Mesendoderm (in vitro differentiated cells): ENCODE measurements around the gene SUPT20H. TPM values are rescaled to one million over a fixed set of nuclear protein-coding genes. Genes with fewer than 3 reads are reported as not detected.

Experiments used
- DNase-seq: peaks from one replicate; pipeline ENCODE4 v3.0.0; 2013
- H2AK5ac ChIP-seq: 2 replicates; pipeline ENCODE4 v1.6.1; 2013; ENCODE audit warnings: low read length, inconsistent platforms
- H2BK120ac ChIP-seq: 2 replicates; pipeline ENCODE4 v1.6.1; 2013; ENCODE audit warnings: low read depth, mild to moderate bottlenecking, low read length, moderate library complexity, mixed read lengths
- H2BK15ac ChIP-seq: replicated peaks from 2 replicates; pipeline ENCODE4 v1.6.1; 2013; ENCODE audit warnings: low read depth, mild to moderate bottlenecking, moderate library complexity
- H2BK5ac ChIP-seq: 2 replicates; pipeline ENCODE4 v1.6.1; 2013; ENCODE audit warnings: low read length, inconsistent platforms
- H3K18ac ChIP-seq: 2 replicates; pipeline ENCODE4 v1.6.1; 2013; ENCODE audit warnings: mild to moderate bottlenecking, low read length, mixed read lengths
- H3K23ac ChIP-seq: one replicate; pipeline ENCODE4 v1.6.1; 2013; ENCODE audit warnings: low read length
- H3K27ac ChIP-seq: 2 replicates; pipeline ENCODE4 v1.5.1; 2013; ENCODE audit warnings: low read depth, mild to moderate bottlenecking, inconsistent platforms, low read length, moderate library complexity
- H3K27me3 ChIP-seq: 2 replicates; pipeline ENCODE4 v1.6.1; 2013; ENCODE audit warnings: low read length, control low read depth, mild to moderate bottlenecking, inconsistent platforms; ENCODE audit not compliant: insufficient read depth, poor library complexity
- H3K36me3 ChIP-seq: 2 replicates; pipeline ENCODE4 v1.6.1; 2013; ENCODE audit warnings: low read length, inconsistent platforms; ENCODE audit not compliant: control insufficient read depth, insufficient read depth
- H3K4ac ChIP-seq: one replicate; pipeline ENCODE4 v1.6.1; 2013; ENCODE audit warnings: low read depth, mild to moderate bottlenecking, low read length, moderate library complexity
- H3K4me1 ChIP-seq: 2 replicates; pipeline ENCODE4 v1.6.1; 2013; ENCODE audit warnings: low read depth, low read length, inconsistent platforms; ENCODE audit not compliant: control insufficient read depth
- H3K4me2 ChIP-seq: 2 replicates; pipeline ENCODE4 v1.6.1; 2013; ENCODE audit warnings: low read length
- H3K4me3 ChIP-seq: 2 replicates; pipeline ENCODE4 v1.5.1; 2013; ENCODE audit warnings: mild to moderate bottlenecking, low read length
- H3K56ac ChIP-seq: one replicate; pipeline ENCODE4 v1.6.1; 2013; ENCODE audit warnings: low read length
- H3K79me1 ChIP-seq: 2 replicates; pipeline ENCODE4 v1.6.1; 2013; ENCODE audit warnings: low read length, inconsistent platforms
- H3K79me2 ChIP-seq: 2 replicates; pipeline ENCODE4 v1.6.1; 2013; ENCODE audit warnings: mild to moderate bottlenecking, low read length; ENCODE audit not compliant: control insufficient read depth, insufficient read depth
- H3K9ac ChIP-seq: 2 replicates; pipeline ENCODE4 v1.6.1; 2013; ENCODE audit warnings: low read length, inconsistent platforms
- H4K5ac ChIP-seq: one replicate; pipeline ENCODE4 v1.6.1; 2013; ENCODE audit warnings: low read length
- H4K8ac ChIP-seq: one replicate; pipeline ENCODE4 v1.6.1; 2013; ENCODE audit warnings: low read depth, mild to moderate bottlenecking, control low read depth, low read length, moderate library complexity
- WGBS: extraction: QIAGEN DNeasy Blood & Tissue Kit; methylation state at CpG from one replicate; pipeline ENCODE4 v1.1.7; 2013; ENCODE audit warnings: low lambda C conversion rate, missing lambda C conversion rate; ENCODE audit not compliant: insufficient coverage; ENCODE audit errors: extremely low coverage; 5-methylcytosine and 5-hydroxymethylcytosine counted together
- polyA plus RNA-seq, 2 experiments: library from polyadenylated mRNA; stranded (reverse); fragments of 200-250 nt; gene quantifications; one replicate each; pipeline ENCODE4 v1.2.3, GENCODE V29; 2013

SUPT20H gene
- polyA plus RNA-seq (2013, experiment 1 of 2), result 86.5 TPM
- 88.2 TPM for polyA plus RNA-seq (2013, experiment 2 of 2)

DNA sequence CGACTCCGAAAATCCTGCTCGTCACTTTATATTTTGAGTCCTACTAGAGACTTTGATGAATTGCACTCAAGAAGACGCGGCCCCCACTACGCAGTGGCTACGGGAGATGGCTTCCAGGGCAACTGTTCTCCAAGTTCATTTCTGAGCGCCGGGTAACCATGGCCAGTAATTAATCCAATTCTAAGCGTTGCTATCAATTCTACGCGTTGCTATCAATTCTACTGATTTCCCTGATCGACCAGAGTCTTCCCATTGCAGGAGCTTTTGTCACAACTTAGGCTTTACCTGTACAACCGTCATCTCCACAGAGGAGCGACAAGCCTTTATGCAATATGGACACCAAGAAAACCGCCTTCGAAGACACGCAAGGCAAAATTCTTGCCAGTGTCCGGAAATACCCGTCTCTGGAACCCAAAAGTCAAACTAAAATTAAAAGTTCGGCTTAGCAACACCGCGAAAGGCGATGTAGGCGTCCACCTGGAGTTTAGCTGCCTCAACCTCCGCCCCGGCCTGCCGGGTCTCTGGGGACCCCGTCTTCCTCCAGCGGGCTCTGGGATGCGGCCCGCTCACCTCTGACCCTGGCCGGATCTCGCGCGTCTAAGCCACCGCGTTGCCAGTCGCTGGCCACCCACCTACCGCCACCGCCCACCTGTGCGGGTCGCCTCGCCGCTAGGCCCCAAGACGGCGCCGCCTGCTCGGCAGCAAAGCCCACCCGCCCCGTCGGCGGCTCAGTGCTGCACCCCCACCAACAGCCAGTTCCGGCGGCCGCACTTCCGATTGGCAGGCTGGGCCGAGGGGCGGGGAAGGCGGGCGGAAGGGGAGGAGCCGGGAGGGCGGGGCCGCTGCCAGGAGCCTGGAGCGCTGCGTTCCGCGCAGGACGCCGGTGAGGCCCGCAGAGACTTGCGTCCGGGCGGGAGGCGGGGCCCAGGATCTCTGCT is at the start of gene SUPT20H:
Gene SUPT20H, minus strand, starts transcription at position 779 of the 938 bp plus-strand sequence. CDS start 8,198 bp downstream, outside the sequence.
- H3K79me1 ChIP-seq, result peaks cover 2% of the 10 kb centered on the region

DNA sequence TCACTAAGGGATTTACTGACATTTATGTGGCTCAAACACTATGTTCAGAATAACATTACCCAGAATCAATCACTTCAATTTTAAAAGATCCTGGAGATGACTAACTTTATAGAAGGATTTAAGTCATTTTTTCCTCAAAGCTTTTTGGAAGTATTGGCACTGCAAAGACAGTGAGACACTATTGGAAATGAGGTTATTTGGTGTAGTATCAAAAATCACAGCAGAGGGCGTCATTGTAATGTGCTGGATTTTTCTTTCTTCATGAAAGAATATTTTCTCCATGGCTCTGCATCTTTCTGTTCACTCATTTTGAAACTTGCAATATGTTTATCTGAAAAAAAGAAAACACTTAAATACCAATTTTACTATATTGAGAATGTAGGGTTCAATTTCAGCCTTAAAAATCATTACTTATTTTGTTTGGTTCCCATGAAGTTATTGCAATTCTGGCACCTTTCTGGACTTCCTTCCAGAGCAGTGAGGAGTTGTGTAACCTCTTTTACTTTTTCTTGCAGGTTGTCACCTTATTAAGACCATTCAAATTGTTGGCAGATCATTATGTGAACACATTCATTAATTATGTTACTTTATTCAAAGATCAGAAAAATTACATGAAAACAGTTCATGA is 49.7 kb upstream of the SUPT20H start:
- Histone ChIP-seq H3K27me3 (no peaks in the 10 kb centered on the region), H3K4me1 (no peaks in the 10 kb centered on the region), H3K9ac (no peak overlapping the region), H4K8ac (no peak overlapping the region), H3K56ac (no peak overlapping the region), H2BK5ac (no peak overlapping the region), H2AK5ac (no peak overlapping the region), H3K36me3 (no peaks in the 10 kb centered on the region), H3K4me2 (no peak overlapping the region), H2BK15ac (no peak overlapping the region), H3K18ac (no peak overlapping the region), H2BK120ac (no peak overlapping the region), H3K23ac (no peak overlapping the region), H3K79me1 (no peaks in the 10 kb centered on the region), H3K79me2 (no peaks in the 10 kb centered on the region), H3K4me3 (no peak overlapping the region), H3K4ac (no peak overlapping the region), H4K5ac (no peak overlapping the region), H3K27ac (no peak overlapping the region)
- WGBS, result no CpG with 5 or more reads among the region's 1 CpG
- DNase-seq, result peak; percentile 38

More for the DNA sequence above, at the start of gene SUPT20H:
- Histone ChIP-seq H3K4ac (peak within 1 kb of the TSS; percentile 91), H2BK5ac (peak within 1 kb of the TSS; percentile 5), H2AK5ac (no peak within 1 kb of the TSS), H3K4me2 (peak within 1 kb of the TSS; percentile 49), H3K23ac (no peak within 1 kb of the TSS), H3K27ac (no peak within 1 kb of the TSS), H3K9ac (peak within 1 kb of the TSS; percentile 83), H2BK120ac (no peak within 1 kb of the TSS), H3K79me2 (peaks cover 26% of the 10 kb centered on the region), H3K36me3 (no peaks in the 10 kb centered on the region), H2BK15ac (no peak within 1 kb of the TSS), H4K5ac (no peak within 1 kb of the TSS), H3K27me3 (no peaks in the 10 kb centered on the region), H3K56ac (peak within 1 kb of the TSS; percentile 87), H4K8ac (peak within 1 kb of the TSS; percentile 65), H3K18ac (peak within 1 kb of the TSS; percentile 94), H3K4me1 (no peaks in the 10 kb centered on the region), H3K4me3 (peak within 1 kb of the TSS; percentile 97)
- peak; percentile 96 for DNase-seq
- WGBS, result no CpG with 5 or more reads among the region's 75 CpGs

DNA sequence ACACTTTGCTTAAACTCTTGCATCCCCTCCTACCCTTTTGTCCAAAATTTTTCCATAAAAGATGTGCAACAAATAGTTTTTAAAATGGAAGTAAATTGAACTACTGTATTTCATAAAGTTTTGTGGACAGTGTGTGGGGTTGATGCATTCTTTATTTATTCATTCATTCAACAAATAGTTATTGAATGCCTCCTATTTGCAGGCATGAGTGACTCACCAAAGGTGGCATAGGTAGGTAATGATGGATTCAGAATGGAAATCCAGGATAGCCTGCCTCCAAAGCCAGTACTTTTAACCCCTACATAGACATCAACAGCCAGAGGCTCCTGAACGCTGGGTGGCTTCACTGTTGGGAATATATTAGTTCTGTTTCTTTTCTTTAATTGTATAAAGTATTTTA is 48.4 kb upstream of the SUPT20H start:
- H3K23ac ChIP-seq, result no peak overlapping the region
- H3K27ac ChIP-seq, result no peak overlapping the region
- H2BK5ac ChIP-seq, result no peak overlapping the region
- no peaks in the 10 kb centered on the region for H3K4me1 ChIP-seq
- H2BK15ac ChIP-seq, result no peak overlapping the region
- H4K8ac ChIP-seq, result no peak overlapping the region
- H3K4me3 ChIP-seq, result no peak overlapping the region
- H2AK5ac ChIP-seq, result no peak overlapping the region
- no peak overlapping the region for H3K4me2 ChIP-seq
- H3K56ac ChIP-seq, result no peak overlapping the region
- H3K4ac ChIP-seq, result no peak overlapping the region
- no peak overlapping the region for H3K18ac ChIP-seq
- no peak for DNase-seq
- H3K79me2 ChIP-seq, result no peaks in the 10 kb centered on the region
- no peak overlapping the region for H3K9ac ChIP-seq
- no peak overlapping the region for H2BK120ac ChIP-seq
- no peaks in the 10 kb centered on the region for H3K36me3 ChIP-seq
- H4K5ac ChIP-seq, result no peak overlapping the region
- H3K27me3 ChIP-seq, result no peaks in the 10 kb centered on the region
- H3K79me1 ChIP-seq, result no peaks in the 10 kb centered on the region
- no CpG with 5 or more reads among the region's 1 CpG for WGBS

GRCh38 chr13:37107456-37107855 is 48.0 kb upstream of the SUPT20H start:
- Histone ChIP-seq H3K79me1 (no peaks in the 10 kb centered on the region), H4K8ac (no peak overlapping the region), H3K18ac (no peak overlapping the region), H3K36me3 (no peaks in the 10 kb centered on the region), H2AK5ac (no peak overlapping the region), H3K4ac (no peak overlapping the region), H3K9ac (no peak overlapping the region), H3K4me3 (no peak overlapping the region), H3K4me1 (no peaks in the 10 kb centered on the region), H3K27ac (no peak overlapping the region), H4K5ac (no peak overlapping the region), H3K4me2 (no peak overlapping the region), H3K56ac (no peak overlapping the region), H3K27me3 (no peaks in the 10 kb centered on the region), H2BK120ac (no peak overlapping the region), H2BK5ac (no peak overlapping the region), H2BK15ac (no peak overlapping the region), H3K23ac (no peak overlapping the region), H3K79me2 (no peaks in the 10 kb centered on the region)
- no peak for DNase-seq
- WGBS, result no CpG with 5 or more reads among the region's 4 CpGs

DNA sequence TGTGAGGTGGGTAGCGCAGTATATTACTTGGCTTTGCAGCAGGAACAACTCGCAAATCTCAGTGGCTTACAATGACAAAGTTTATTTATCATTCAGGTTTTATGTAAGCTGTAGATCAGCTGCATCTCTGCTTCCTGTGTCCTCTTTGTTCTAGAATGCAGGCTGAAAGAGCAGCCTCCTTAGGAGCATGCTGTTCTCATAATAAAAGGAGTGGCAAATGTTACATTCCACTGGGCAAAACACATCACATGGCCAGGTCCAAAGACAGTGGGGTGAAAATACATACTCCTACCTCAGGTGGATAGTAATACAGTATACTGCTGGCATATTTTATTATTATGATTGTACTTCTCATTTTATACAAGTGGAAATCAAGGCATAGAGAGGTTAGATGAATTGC is 47.2 kb upstream of the SUPT20H start:
- WGBS, result no CpG with 5 or more reads among the region's 2 CpGs
- DNase-seq, result peak; percentile 16

More for the DNA sequence above, 47.2 kb upstream of the SUPT20H start:
- Histone ChIP-seq H3K56ac (no peak overlapping the region), H2BK120ac (no peak overlapping the region), H2BK5ac (no peak overlapping the region), H3K27me3 (no peaks in the 10 kb centered on the region), H2BK15ac (no peak overlapping the region), H3K23ac (no peak overlapping the region), H3K9ac (no peak overlapping the region), H3K27ac (no peak overlapping the region), H3K36me3 (no peaks in the 10 kb centered on the region), H3K79me1 (no peaks in the 10 kb centered on the region), H3K18ac (no peak overlapping the region), H4K8ac (no peak overlapping the region), H3K4me2 (no peak overlapping the region), H3K4me1 (no peaks in the 10 kb centered on the region), H2AK5ac (no peak overlapping the region), H3K79me2 (no peaks in the 10 kb centered on the region), H3K4me3 (no peak overlapping the region), H3K4ac (no peak overlapping the region), H4K5ac (no peak overlapping the region)
